HEK293 (cell line): ENCODE results near the gene MSLN.

Experiments
- CTCF ChIA-PET: fragments of 350-600 bp; formaldehyde crosslinking; extraction: SDS; loops from one replicate; lab custom pipeline; 2021; ENCODE audit warnings: antibody characterized with exemption; lab: Yijun Ruan, JAX
- POLR2A ChIA-PET: fragments of 300-600 bp; formaldehyde crosslinking; extraction: SDS; loops from one replicate; lab custom pipeline; 2020; ENCODE audit warnings: antibody characterized with exemption, inconsistent platforms; lab: Yijun Ruan, JAX
- H3K27ac ChIP-seq: fragments of 200-500 bp; sonication (Bioruptor generic); 2 replicates; pipeline ENCODE4 v1.5.1; 2014; ENCODE audit warnings: low read depth, low read length, control low read depth, inconsistent platforms; ENCODE audit errors: extremely low read depth
- H3K36me3 ChIP-seq, 2 experiments: fragments of 200-500 bp in 1 of 2; sonication (Bioruptor generic) in 1 of 2; 1 replicate in 1 of 2; 2 replicates in 1 of 2; pipeline ENCODE4 v1.5.1; 2014 to 2017; ENCODE audit warnings: inconsistent platforms in 2 of 2, low read length in 2 of 2; ENCODE audit not compliant: control insufficient read depth in 2 of 2, insufficient read depth in 1 of 2
- H3K4me1 ChIP-seq: fragments of 200-500 bp; sonication (Bioruptor generic); 2 replicates; pipeline ENCODE4 v1.5.1; 2014; ENCODE audit warnings: mild to moderate bottlenecking, low read length, inconsistent platforms; ENCODE audit not compliant: control insufficient read depth, insufficient read depth
- H3K4me3 ChIP-seq: 2 replicates; pipeline ENCODE4 v1.5.1; 2011; ENCODE audit warnings: low read depth, mild to moderate bottlenecking, control low read depth, low read length, moderate library complexity
- H3K9me3 ChIP-seq: fragments of 200-500 bp; sonication (Bioruptor generic); 2 replicates; pipeline ENCODE4 v1.5.1; 2014; ENCODE audit warnings: low read depth, low read length, inconsistent platforms; ENCODE audit not compliant: control insufficient read depth, insufficient read depth
- BCL11B ChIP-seq: fragments of 450-650 bp; formaldehyde crosslinking; IDR thresholded peaks from 2 replicates; pipeline ENCODE4 v1.5.1; 2016; ENCODE audit warnings: low read depth, missing biosample characterization, missing genetic modification characterization
- FEZF1 ChIP-seq: fragments of 450-650 bp; formaldehyde crosslinking; IDR thresholded peaks from 2 replicates; pipeline ENCODE4 v1.5.1; 2016; ENCODE audit warnings: missing biosample characterization, missing genetic modification characterization
- GLIS2 ChIP-seq: fragments of 450-650 bp; formaldehyde crosslinking; IDR thresholded peaks from 2 replicates; pipeline ENCODE4 v1.5.1; 2016; ENCODE audit warnings: missing biosample characterization, missing genetic modification characterization
- HOXC10 ChIP-seq: sonication (generic); formaldehyde crosslinking; IDR thresholded peaks from 2 replicates; pipeline ENCODE4 v1.8.1; 2023; ENCODE audit warnings: mild to moderate bottlenecking, missing genetic modification reagents
- KLF7 ChIP-seq: fragments of 450-650 bp; formaldehyde crosslinking; IDR thresholded peaks from 2 replicates; pipeline ENCODE4 v1.5.1; 2016; ENCODE audit warnings: missing biosample characterization, missing genetic modification characterization, borderline replicate concordance
- KLF8 ChIP-seq: fragments of 450-650 bp; formaldehyde crosslinking; IDR thresholded peaks from 2 replicates; pipeline ENCODE4 v1.5.1; 2016; ENCODE audit warnings: missing biosample characterization, missing genetic modification characterization
- OVOL3 ChIP-seq: fragments of 450-650 bp; formaldehyde crosslinking; IDR thresholded peaks from 2 replicates; pipeline ENCODE4 v1.5.1; 2016; ENCODE audit warnings: missing biosample characterization, missing genetic modification characterization
- RBAK ChIP-seq: fragments of 450-650 bp; formaldehyde crosslinking; IDR thresholded peaks from 2 replicates; pipeline ENCODE4 v1.5.1; 2016; ENCODE audit warnings: missing biosample characterization, missing genetic modification characterization
- SCRT1 ChIP-seq: fragments of 450-650 bp; formaldehyde crosslinking; IDR thresholded peaks from 2 replicates; pipeline ENCODE4 v1.5.1; 2016; ENCODE audit warnings: missing biosample characterization, missing genetic modification characterization, borderline replicate concordance
- SP2 ChIP-seq: fragments of 450-650 bp; formaldehyde crosslinking; IDR thresholded peaks from 2 replicates; pipeline ENCODE4 v1.5.1; 2016; ENCODE audit warnings: missing biosample characterization, missing genetic modification characterization
- ZBTB1 ChIP-seq: fragments of 450-650 bp; formaldehyde crosslinking; IDR thresholded peaks from 2 replicates; pipeline ENCODE4 v1.5.1; 2016; ENCODE audit warnings: missing biosample characterization, missing genetic modification characterization
- ZBTB7A ChIP-seq: fragments of 450-650 bp; formaldehyde crosslinking; IDR thresholded peaks from 2 replicates; pipeline ENCODE4 v1.5.1; 2016; ENCODE audit warnings: low read depth, missing biosample characterization, missing genetic modification characterization
- ZNF211 ChIP-seq: fragments of 450-650 bp; formaldehyde crosslinking; IDR thresholded peaks from 2 replicates; pipeline ENCODE4 v1.5.1; 2016; ENCODE audit warnings: low read depth, missing biosample characterization, missing genetic modification characterization
- ZNF214 ChIP-seq: fragments of 450-650 bp; formaldehyde crosslinking; IDR thresholded peaks from 2 replicates; pipeline ENCODE4 v1.5.1; 2017; ENCODE audit warnings: missing biosample characterization, mild to moderate bottlenecking, missing genetic modification characterization, borderline replicate concordance
- ZNF248 ChIP-seq: fragments of 450-650 bp; formaldehyde crosslinking; IDR thresholded peaks from 2 replicates; pipeline ENCODE4 v1.5.1; 2017; ENCODE audit warnings: missing biosample characterization, missing genetic modification characterization
- ZNF391 ChIP-seq: fragments of 450-650 bp; formaldehyde crosslinking; IDR thresholded peaks from 2 replicates; pipeline ENCODE4 v1.5.1; 2016; ENCODE audit warnings: low read depth, missing biosample characterization, missing genetic modification characterization, borderline replicate concordance
- ZNF423 ChIP-seq: fragments of 450-650 bp; formaldehyde crosslinking; IDR thresholded peaks from 2 replicates; pipeline ENCODE4 v1.5.1; 2016; ENCODE audit warnings: missing biosample characterization, missing genetic modification characterization
- ZNF426 ChIP-seq: fragments of 450-650 bp; formaldehyde crosslinking; IDR thresholded peaks from 2 replicates; pipeline ENCODE4 v1.5.1; 2017; ENCODE audit warnings: missing biosample characterization, missing genetic modification characterization, mild to moderate bottlenecking, inconsistent platforms, moderate library complexity
- ZNF501 ChIP-seq: fragments of 450-650 bp; formaldehyde crosslinking; IDR thresholded peaks from 2 replicates; pipeline ENCODE4 v1.5.1; 2016; ENCODE audit warnings: missing biosample characterization, missing genetic modification characterization
- ZNF624 ChIP-seq: fragments of 450-650 bp; formaldehyde crosslinking; IDR thresholded peaks from 2 replicates; pipeline ENCODE4 v1.5.1; 2017; ENCODE audit warnings: missing biosample characterization, missing genetic modification characterization
- ZNF660 ChIP-seq: fragments of 450-650 bp; IDR thresholded peaks from 2 replicates; pipeline ENCODE4 v1.5.1; 2018; ENCODE audit warnings: missing biosample characterization, mild to moderate bottlenecking, missing genetic modification characterization
- ZNF677 ChIP-seq: fragments of 450-650 bp; IDR thresholded peaks from 2 replicates; pipeline ENCODE4 v1.5.0; 2018; ENCODE audit warnings: missing biosample characterization, mild to moderate bottlenecking, missing genetic modification characterization, moderate library complexity
- ZNF701 ChIP-seq: fragments of 450-650 bp; formaldehyde crosslinking; IDR thresholded peaks from 2 replicates; pipeline ENCODE4 v1.5.1; 2016; ENCODE audit warnings: missing biosample characterization, missing genetic modification characterization
- ZNF76 ChIP-seq: fragments of 450-650 bp; formaldehyde crosslinking; IDR thresholded peaks from 2 replicates; pipeline ENCODE4; 2016; ENCODE audit warnings: low read depth, missing biosample characterization, missing genetic modification characterization, borderline replicate concordance
- ZNF837 ChIP-seq: fragments of 450-650 bp; formaldehyde crosslinking; IDR thresholded peaks from 2 replicates; pipeline ENCODE4 v1.5.1; 2016; ENCODE audit warnings: missing biosample characterization, missing genetic modification characterization
- TF ChIP-seq, protein P1 (sequence below): fragments of 450-650 bp; formaldehyde crosslinking; IDR thresholded peaks from 2 replicates; pipeline ENCODE4 v1.5.1; 2016; ENCODE audit warnings: missing biosample characterization, missing genetic modification characterization
- TF ChIP-seq, protein P2 (sequence below): fragments of 450-650 bp; formaldehyde crosslinking; IDR thresholded peaks from 2 replicates; pipeline ENCODE4 v1.5.1; 2016; ENCODE audit warnings: missing biosample characterization, missing genetic modification characterization

Gene MSLN

DNA sequence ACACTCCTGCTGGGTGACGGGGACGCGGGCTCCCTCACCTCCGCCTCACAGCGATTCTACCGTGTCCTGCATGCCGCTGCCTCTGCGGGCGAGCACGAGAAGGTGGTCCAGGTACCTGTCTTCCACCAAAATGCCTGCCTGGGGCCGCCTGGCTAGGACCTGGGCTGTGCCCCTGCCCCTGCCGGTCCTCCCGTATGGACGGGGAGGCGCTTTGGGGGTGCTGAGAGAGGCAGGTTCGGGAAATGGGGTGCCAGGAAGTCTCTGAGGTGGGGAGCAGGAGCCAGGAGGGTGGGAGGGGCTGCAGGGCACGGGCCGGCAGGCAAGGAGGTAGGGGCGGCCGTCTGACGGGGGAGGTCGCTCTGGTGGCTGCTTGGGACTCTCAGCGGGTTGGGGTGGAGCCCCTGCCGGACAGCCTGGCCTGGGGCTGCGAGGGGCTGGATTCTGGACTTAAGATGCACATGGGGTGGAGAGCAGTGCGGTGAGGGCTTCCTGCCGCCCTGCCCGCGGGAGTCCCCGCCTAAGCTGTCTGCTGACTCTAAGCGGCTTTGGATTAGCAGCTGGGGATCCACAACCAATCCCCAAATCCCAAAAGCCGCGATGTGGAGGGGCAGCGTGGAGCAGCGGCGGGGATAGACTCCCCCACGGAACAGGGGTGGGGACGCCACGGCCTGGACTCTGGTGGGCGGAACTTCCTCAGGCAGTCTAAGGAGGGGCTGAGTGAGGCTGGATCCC, 33.7 kb downstream of the MSLN start (continued):
- TF ChIP-seq ZNF701 (tag by site-specific recombination): no peak
- no peak for TF ChIP-seq ZNF624
- TF ChIP-seq RBAK (tag by site-specific recombination): no peak
- TF ChIP-seq ZBTB1 (tag by site-specific recombination): no peak
- TF ChIP-seq SCRT1 (tag by site-specific recombination): no peak
- TF ChIP-seq SP2 (tag by site-specific recombination): peak; percentile 23; the same call in 1 of the 2 replicates
- no peak for TF ChIP-seq KLF7 (tag by site-specific recombination)
- TF ChIP-seq OVOL3: no peak
- no peak for TF ChIP-seq GLIS2 (tag by site-specific recombination)
- no peak for TF ChIP-seq BCL11B

DNA sequence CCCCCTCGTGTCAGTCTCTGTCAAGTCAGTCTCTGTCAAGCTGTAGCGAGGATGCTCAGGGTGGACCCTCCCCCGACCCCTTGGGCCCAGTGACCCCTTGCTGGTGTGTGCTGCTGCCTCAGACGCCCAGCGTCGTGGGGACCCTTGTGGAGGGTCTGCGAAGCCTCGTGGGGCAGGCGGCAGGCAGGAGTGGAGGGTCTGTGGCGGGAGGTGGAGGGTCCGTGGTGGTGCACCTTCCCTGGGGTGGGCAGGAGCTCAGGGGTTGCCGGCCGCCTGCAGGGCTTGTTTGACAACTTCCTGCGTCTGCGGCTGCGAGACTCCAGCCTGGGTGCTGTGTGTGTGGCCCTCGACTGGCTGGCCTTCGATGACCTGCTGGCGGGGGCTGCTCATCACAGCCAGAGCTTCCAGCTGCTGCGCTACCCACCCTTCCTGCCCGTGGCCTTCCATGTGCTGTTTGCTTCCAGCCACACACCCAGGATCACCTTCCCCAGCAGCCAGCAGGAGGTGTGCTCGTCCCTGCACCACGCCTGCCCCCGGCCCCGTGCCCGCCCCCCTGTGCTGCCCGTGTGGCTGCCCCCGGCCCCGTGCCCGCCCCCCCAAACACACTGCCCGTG, 34.4 kb downstream of the MSLN start:
- no peaks in the 10 kb centered on the region for H3K4me1 ChIP-seq
- ChIA-PET CTCF (interaction anchor here (1.5 kb wide), 1 partner anchor 260 kb away, joined by 3 read pairs; no protein-coding TSS in a partner anchor), POLR2A (interaction anchor here (1.2 to 1.3 kb wide), 2 partner anchors 9 to 12 kb away, joined by 4 read pairs; no protein-coding TSS in a partner anchor)
- no peak overlapping the region for H3K4me3 ChIP-seq
- H3K27ac ChIP-seq: no peak overlapping the region
- H3K36me3 ChIP-seq: peaks cover 0 to 74% of the 10 kb centered on the region in 2 experiments; a peak in 1 of 3 replicates
- TF ChIP-seq ZNF391 (tag by site-specific recombination): no peak
- no peak for TF ChIP-seq ZNF660 (tag by site-specific recombination)
- peak; percentile 83 for TF ChIP-seq ZBTB7A
- TF ChIP-seq GLIS2 (tag by site-specific recombination): peak; percentile 42; the same call in 1 of the 2 replicates
- TF ChIP-seq BCL11B: peak; percentile 68
- no peak for TF ChIP-seq RBAK (tag by site-specific recombination)
- TF ChIP-seq ZNF211 (tag by site-specific recombination): no peak
- no peak for TF ChIP-seq ZNF214
- no peak for TF ChIP-seq HOXC10 (CRISPR knock-in tag)
- TF ChIP-seq ZNF501: no peak
- no peak for TF ChIP-seq ZNF248 (tag by site-specific recombination)
- no peak for TF ChIP-seq ZNF76 (tag by site-specific recombination)
- TF ChIP-seq, protein P1, sequence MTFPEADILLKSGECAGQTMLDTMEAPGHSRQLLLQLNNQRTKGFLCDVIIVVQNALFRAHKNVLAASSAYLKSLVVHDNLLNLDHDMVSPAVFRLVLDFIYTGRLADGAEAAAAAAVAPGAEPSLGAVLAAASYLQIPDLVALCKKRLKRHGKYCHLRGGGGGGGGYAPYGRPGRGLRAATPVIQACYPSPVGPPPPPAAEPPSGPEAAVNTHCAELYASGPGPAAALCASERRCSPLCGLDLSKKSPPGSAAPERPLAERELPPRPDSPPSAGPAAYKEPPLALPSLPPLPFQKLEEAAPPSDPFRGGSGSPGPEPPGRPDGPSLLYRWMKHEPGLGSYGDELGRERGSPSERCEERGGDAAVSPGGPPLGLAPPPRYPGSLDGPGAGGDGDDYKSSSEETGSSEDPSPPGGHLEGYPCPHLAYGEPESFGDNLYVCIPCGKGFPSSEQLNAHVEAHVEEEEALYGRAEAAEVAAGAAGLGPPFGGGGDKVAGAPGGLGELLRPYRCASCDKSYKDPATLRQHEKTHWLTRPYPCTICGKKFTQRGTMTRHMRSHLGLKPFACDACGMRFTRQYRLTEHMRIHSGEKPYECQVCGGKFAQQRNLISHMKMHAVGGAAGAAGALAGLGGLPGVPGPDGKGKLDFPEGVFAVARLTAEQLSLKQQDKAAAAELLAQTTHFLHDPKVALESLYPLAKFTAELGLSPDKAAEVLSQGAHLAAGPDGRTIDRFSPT (tag by site-specific recombination): peak; percentile 25; the same call in 1 of the 2 replicates
- no peak for TF ChIP-seq ZNF701 (tag by site-specific recombination)
- no peaks in the 10 kb centered on the region for H3K9me3 ChIP-seq

DNA sequence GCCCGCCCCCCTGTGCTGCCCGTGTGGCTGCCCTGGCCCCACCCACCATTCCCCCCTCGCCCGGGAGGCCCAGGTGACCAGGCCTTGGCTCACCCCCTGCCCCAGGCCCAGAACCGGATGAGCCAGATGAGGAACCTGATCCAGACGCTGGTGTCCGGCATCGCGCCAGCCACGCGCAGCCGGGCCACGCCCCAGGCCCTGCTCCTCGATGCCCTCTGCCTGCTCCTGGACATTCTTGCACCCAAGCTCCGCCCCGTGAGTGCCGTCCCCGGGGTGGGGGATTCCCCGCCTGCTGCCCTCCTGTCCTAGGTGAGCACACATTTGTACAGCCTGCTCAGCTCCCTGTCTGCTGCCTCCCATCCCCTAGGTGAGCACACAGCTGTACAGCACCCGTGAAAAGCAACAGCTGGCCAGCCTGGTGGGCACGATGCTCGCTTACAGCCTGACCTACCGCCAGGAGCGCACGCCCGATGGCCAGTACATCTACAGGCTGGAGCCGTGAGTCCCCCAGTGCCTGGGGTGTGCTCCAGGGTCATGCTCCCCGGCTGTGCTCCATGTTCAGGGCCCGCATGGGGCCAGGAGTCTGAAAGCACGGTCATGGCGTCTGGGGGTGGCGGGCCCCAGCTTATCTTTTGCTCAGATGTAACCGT, 35.2 kb downstream of the MSLN start:
- ChIA-PET CTCF (interaction anchor here (0.7 to 1.5 kb wide), 2 partner anchors 11 to 260 kb away, joined by 3 read pairs; no protein-coding TSS in a partner anchor), POLR2A (interaction anchor here (1.2 kb wide), 1 partner anchor 11 kb away, joined by 4 read pairs; no protein-coding TSS in a partner anchor)
- Histone ChIP-seq H3K36me3 (peaks cover 0 to 66% of the 10 kb centered on the region in 2 experiments; a peak in 1 of 3 replicates), H3K27ac (no peak overlapping the region), H3K4me3 (no peak overlapping the region), H3K4me1 (peaks cover 2% of the 10 kb centered on the region; the same call in 1 of the 2 replicates), H3K9me3 (no peaks in the 10 kb centered on the region)
- TF ChIP-seq OVOL3 (no peak), ZNF837 (tag by site-specific recombination) (no peak), ZNF423 (tag by site-specific recombination) (no peak), FEZF1 (tag by site-specific recombination) (peak; percentile 19; the same call in 1 of the 2 replicates), ZNF426 (no peak), KLF8 (tag by site-specific recombination) (peak; percentile 45; the same call in 1 of the 2 replicates), ZNF677 (tag by site-specific recombination) (no peak)
- TF ChIP-seq, protein P2, sequence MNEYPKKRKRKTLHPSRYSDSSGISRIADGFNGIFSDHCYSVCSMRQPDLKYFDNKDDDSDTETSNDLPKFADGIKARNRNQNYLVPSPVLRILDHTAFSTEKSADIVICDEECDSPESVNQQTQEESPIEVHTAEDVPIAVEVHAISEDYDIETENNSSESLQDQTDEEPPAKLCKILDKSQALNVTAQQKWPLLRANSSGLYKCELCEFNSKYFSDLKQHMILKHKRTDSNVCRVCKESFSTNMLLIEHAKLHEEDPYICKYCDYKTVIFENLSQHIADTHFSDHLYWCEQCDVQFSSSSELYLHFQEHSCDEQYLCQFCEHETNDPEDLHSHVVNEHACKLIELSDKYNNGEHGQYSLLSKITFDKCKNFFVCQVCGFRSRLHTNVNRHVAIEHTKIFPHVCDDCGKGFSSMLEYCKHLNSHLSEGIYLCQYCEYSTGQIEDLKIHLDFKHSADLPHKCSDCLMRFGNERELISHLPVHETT (tag by site-specific recombination): no peak
- TF ChIP-seq, protein P1 (tag by site-specific recombination): peak; percentile 80
